AG04450 (cell line): ENCODE measurements around the gene TGFA. TPM values are rescaled to one million over a fixed set of nuclear protein-coding genes. Genes with fewer than 3 reads are reported as not detected.

Source experiments
- CTCF ChIA-PET: fragments of 300-600, 350-600 bp; formaldehyde crosslinking; extraction: SDS; loops from one replicate; lab custom pipeline; 2022; ENCODE audit warnings: antibody characterized with exemption, inconsistent platforms; lab: Charles Lee
- POLR2A ChIA-PET: fragments of 350-600 bp; formaldehyde crosslinking; extraction: SDS; loops from one replicate; lab custom pipeline; 2021; ENCODE audit warnings: antibody characterized with exemption, inconsistent platforms; lab: Yijun Ruan, JAX
- DNase-seq: peaks from one replicate; pipeline ENCODE4 v3.0.0-alpha.2; 2011; ENCODE audit warnings: low read depth, low spot score
- H3K27ac ChIP-seq: one replicate; pipeline ENCODE4 v1.5.1; 2012; ENCODE audit warnings: low read depth, low read length, control low read depth
- H3K27me3 ChIP-seq: one replicate; pipeline ENCODE4 v1.6.0; 2012; ENCODE audit warnings: low read length; ENCODE audit not compliant: control insufficient read depth, insufficient read depth
- H3K4me3 ChIP-seq: 2 replicates; pipeline ENCODE4 v1.5.1; 2011; ENCODE audit warnings: mild to moderate bottlenecking, low read depth, low read length, control low read depth
- H3K9me3 ChIP-seq: 2 replicates; pipeline ENCODE4 v1.5.1; 2012; ENCODE audit warnings: low read length; ENCODE audit not compliant: control insufficient read depth, insufficient read depth
- CTCF ChIP-seq: IDR thresholded peaks from 2 replicates; pipeline ENCODE4 v1.5.1; 2011; ENCODE audit warnings: low read depth, low read length, control low read depth, inconsistent platforms
- polyA plus RNA-seq: library from polyadenylated mRNA; depleted of rRNA; stranded (reverse); fragments of >200 nt; gene quantifications from 2 replicates; pipeline ENCODE4 v1.2.3, GENCODE V29; 2011

TGFA gene
- polyA plus RNA-seq, 1 experiment: not detected

- Histone ChIP-seq H3K27ac (no peak overlapping the region), H3K27me3 (no peaks in the 10 kb centered on the region), H3K9me3 (no peaks in the 10 kb centered on the region), H3K4me3 (no peak overlapping the region)
- CTCF ChIA-PET: no interaction called here
- POLR2A ChIA-PET: no interaction called here
- DNase-seq: no peak
- no peak for TF ChIP-seq CTCF
Measured at GRCh38 chr2:70474256-70474848, 79.3 kb downstream of the TGFA start.

DNA sequence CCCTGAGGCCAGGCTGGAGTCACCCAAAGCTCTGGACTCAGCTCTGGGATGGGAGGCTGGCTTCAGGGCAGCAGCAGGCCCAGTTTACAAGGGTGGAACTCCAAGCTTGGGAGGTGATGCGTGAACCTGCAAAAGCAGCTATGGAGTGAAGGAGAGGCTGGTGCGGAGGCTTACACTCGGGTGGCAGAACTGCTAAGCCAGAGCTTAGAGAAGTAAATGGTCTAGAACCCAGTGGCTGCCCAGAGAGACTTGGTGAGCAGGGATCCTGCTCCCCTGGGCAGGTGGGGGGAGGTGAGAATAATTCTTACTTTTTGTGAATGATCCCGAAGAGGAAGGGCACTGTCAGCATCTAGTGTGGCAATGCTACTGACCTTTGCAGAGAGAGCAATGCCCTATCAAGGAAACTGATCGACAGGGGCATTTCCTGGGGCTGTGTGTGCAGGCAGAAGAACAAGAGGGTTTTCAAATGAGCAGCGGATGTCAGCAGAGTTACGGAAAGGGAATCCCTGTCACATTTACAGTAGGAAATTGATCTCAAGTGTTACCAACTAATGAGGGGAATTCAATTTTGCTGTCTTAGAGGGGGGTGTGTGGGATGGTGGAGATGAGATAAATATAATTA is 80.4 kb downstream of the TGFA start:
- Histone ChIP-seq H3K9me3 (no peaks in the 10 kb centered on the region), H3K27ac (no peak overlapping the region), H3K27me3 (no peaks in the 10 kb centered on the region), H3K4me3 (no peak overlapping the region)
- ChIA-PET POLR2A (no interaction called here), CTCF (no interaction called here)
- TF ChIP-seq CTCF: no peak
- DNase-seq: no peak

DNA sequence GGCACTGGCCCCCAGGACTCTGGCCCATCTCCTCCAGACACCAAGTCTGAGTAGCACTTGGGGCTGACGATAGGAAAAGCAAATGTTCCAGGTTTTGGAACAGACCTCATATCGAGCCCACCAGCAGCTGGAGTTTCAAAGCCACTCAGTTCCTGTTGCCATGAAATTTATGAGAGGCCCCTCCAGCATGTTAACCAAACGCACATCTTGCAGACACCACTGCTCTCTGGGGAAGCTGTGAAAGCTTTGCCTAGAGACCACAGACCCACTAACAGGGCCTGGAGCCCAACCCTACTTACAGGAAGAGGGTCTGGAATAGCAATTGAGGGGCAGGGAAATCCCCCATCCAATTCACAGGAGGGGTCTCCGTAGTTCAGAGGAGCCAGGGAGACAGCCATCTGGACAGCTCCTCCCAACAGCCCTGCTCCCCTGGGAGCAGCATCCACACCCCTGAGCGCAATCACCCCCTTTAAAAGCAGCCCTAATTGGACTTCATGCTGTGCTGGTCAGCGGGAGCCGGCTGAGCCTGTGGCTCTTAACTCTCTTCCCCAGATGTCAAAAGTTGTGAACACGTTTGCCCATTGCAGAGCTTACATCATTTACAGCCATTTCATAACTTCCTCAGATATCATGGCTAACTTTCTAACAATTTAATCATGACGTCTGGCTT is 81.3 kb downstream of the TGFA start:
- no peak overlapping the region for H3K4me3 ChIP-seq
- H3K9me3 ChIP-seq: no peaks in the 10 kb centered on the region
- ChIA-PET CTCF (no interaction called here), POLR2A (no interaction called here)
- no peak for TF ChIP-seq CTCF
- no peak for DNase-seq
- no peak overlapping the region for H3K27ac ChIP-seq
- H3K27me3 ChIP-seq: no peaks in the 10 kb centered on the region

DNA sequence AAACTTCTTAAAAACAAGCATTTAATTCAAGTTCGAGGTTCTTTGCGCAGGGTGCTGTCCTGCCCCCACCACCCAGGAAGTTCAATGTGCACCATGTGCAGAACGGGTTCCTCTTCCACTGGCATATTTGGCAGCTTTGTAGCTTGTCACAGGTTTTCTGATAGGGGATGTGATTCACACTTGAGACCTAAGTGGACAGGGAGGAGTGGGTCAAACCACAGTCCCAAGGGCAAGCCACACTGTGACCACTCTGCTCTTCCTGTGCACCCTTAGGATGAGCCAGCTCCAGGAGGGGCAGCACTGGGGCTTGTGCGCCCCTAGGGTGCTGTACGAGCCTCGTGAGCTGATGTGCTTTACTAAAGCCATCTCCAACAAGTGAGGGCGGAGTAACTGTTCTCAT is 82.5 kb downstream of the TGFA start:
- POLR2A ChIA-PET: no interaction called here

More for the DNA sequence above, 82.5 kb downstream of the TGFA start:
- Histone ChIP-seq H3K27ac (no peak overlapping the region), H3K4me3 (no peak overlapping the region), H3K27me3 (no peaks in the 10 kb centered on the region), H3K9me3 (no peaks in the 10 kb centered on the region)
- no peak for DNase-seq
- CTCF ChIA-PET: no interaction called here
- TF ChIP-seq CTCF: no peak
